ENCODE data around the gene CDK6. TPM values are rescaled to one million over a fixed set of nuclear protein-coding genes. Genes with fewer than 3 reads are reported as not detected.
A peak's percentile ranks its signal among the peaks of the same experiment; 100 is the strongest.

Gene CDK6
- total RNA-seq, 3 donors from 2014 or later, result 310 to 350 (median 347) TPM

GRCh38 chr7:92802406-92802805 is 34.0 kb downstream of the CDK6 start:
- no peaks in the 10 kb centered on the region for H3K9me3 Mint-ChIP-seq
- DNase-seq (no peak), ATAC-seq (no peak)
- H3K36me3 Mint-ChIP-seq (ENCODE audit: insufficient read depth), result peaks cover 33% of the 10 kb centered on the region
- no peaks in the 10 kb centered on the region for H3K27me3 Mint-ChIP-seq (ENCODE audit: low read depth)
- no peak overlapping the region for H3K4me3 Mint-ChIP-seq
- peaks cover 32% of the 10 kb centered on the region for H3K4me1 Mint-ChIP-seq (ENCODE audit: low read depth)

GRCh38 chr7:92799446-92800211 is 36.7 kb downstream of the CDK6 start:
- ATAC-seq (no peak), DNase-seq (no peak)
- H3K4me3 Mint-ChIP-seq, result no peak overlapping the region
- H3K9me3 Mint-ChIP-seq, result no peaks in the 10 kb centered on the region
- H3K4me1 Mint-ChIP-seq (ENCODE audit: low read depth), result peaks cover 27% of the 10 kb centered on the region
- peaks cover 24% of the 10 kb centered on the region for H3K36me3 Mint-ChIP-seq (ENCODE audit: insufficient read depth)
- no peaks in the 10 kb centered on the region for H3K27me3 Mint-ChIP-seq (ENCODE audit: low read depth)

GRCh38 chr7:92798517-92799249 is 37.7 kb downstream of the CDK6 start:
- H3K9me3 Mint-ChIP-seq, result no peaks in the 10 kb centered on the region

GRCh38 chr7:92797693-92798092 is 38.7 kb downstream of the CDK6 start:
- Mint-ChIP-seq H3K27me3 (ENCODE audit: low read depth) (no peaks in the 10 kb centered on the region), H3K4me1 (ENCODE audit: low read depth) (peaks cover 32% of the 10 kb centered on the region), H3K36me3 (ENCODE audit: insufficient read depth) (peaks cover 20% of the 10 kb centered on the region), H3K9me3 (no peaks in the 10 kb centered on the region), H3K4me3 (no peak overlapping the region)
- DNase-seq (no peak), ATAC-seq (peak; percentile 73 to 75)

More at GRCh38 chr7:92798517-92799249, 37.7 kb downstream of the CDK6 start:
- Mint-ChIP-seq H3K4me3 (no peak overlapping the region), H3K27me3 (ENCODE audit: low read depth) (no peaks in the 10 kb centered on the region), H3K4me1 (ENCODE audit: low read depth) (peaks cover 30% of the 10 kb centered on the region), H3K36me3 (ENCODE audit: insufficient read depth) (peaks cover 22% of the 10 kb centered on the region)
- DNase-seq, result no peak
- no peak for ATAC-seq

- no peak overlapping the region for H3K4me3 Mint-ChIP-seq
Measured at GRCh38 chr7:92797284-92797683, 39.1 kb downstream of the CDK6 start.

GRCh38 chr7:92794831-92795230 is 41.5 kb downstream of the CDK6 start:
- no peak for ATAC-seq
- H3K27me3 Mint-ChIP-seq (ENCODE audit: low read depth), result no peaks in the 10 kb centered on the region
- H3K4me1 Mint-ChIP-seq (ENCODE audit: low read depth), result peaks cover 51% of the 10 kb centered on the region
- H3K4me3 Mint-ChIP-seq, result no peak overlapping the region
- peaks cover 4% of the 10 kb centered on the region for H3K9me3 Mint-ChIP-seq
- DNase-seq, result no peak
- peaks cover 31% of the 10 kb centered on the region for H3K36me3 Mint-ChIP-seq (ENCODE audit: insufficient read depth)

More at GRCh38 chr7:92797284-92797683, 39.1 kb downstream of the CDK6 start:
- no peaks in the 10 kb centered on the region for H3K9me3 Mint-ChIP-seq
- H3K36me3 Mint-ChIP-seq (ENCODE audit: insufficient read depth), result peaks cover 19% of the 10 kb centered on the region
- no peaks in the 10 kb centered on the region for H3K27me3 Mint-ChIP-seq (ENCODE audit: low read depth)
- ATAC-seq (no peak), DNase-seq (no peak)
- peaks cover 33% of the 10 kb centered on the region for H3K4me1 Mint-ChIP-seq (ENCODE audit: low read depth)

- no peaks in the 10 kb centered on the region for H3K27me3 Mint-ChIP-seq (ENCODE audit: low read depth)
- H3K9me3 Mint-ChIP-seq, result peaks cover 8% of the 10 kb centered on the region
- ATAC-seq (no peak), DNase-seq (no peak)
- peaks cover 53% of the 10 kb centered on the region for H3K4me1 Mint-ChIP-seq (ENCODE audit: low read depth)
- peaks cover 33% of the 10 kb centered on the region for H3K36me3 Mint-ChIP-seq (ENCODE audit: insufficient read depth)
- no peak overlapping the region for H3K4me3 Mint-ChIP-seq
Measured at GRCh38 chr7:92794391-92794790, 42.0 kb downstream of the CDK6 start.

- H3K4me1 Mint-ChIP-seq (ENCODE audit: low read depth), result peaks cover 55% of the 10 kb centered on the region
- DNase-seq (no peak), ATAC-seq (no peak)
- H3K9me3 Mint-ChIP-seq, result peaks cover 14% of the 10 kb centered on the region
- H3K4me3 Mint-ChIP-seq, result no peak overlapping the region
- H3K36me3 Mint-ChIP-seq (ENCODE audit: insufficient read depth), result peaks cover 39% of the 10 kb centered on the region
- H3K27me3 Mint-ChIP-seq (ENCODE audit: low read depth), result no peaks in the 10 kb centered on the region
Measured at GRCh38 chr7:92793656-92794205, 42.6 kb downstream of the CDK6 start.

- no peak for DNase-seq
- no peak for ATAC-seq
- H3K9me3 Mint-ChIP-seq, result peaks cover 19% of the 10 kb centered on the region
- H3K4me1 Mint-ChIP-seq (ENCODE audit: low read depth), result peaks cover 59% of the 10 kb centered on the region
- H3K27me3 Mint-ChIP-seq (ENCODE audit: low read depth), result no peaks in the 10 kb centered on the region
- H3K4me3 Mint-ChIP-seq, result no peak overlapping the region
- H3K36me3 Mint-ChIP-seq (ENCODE audit: insufficient read depth), result peaks cover 41% of the 10 kb centered on the region
Measured at GRCh38 chr7:92790992-92791391, 45.4 kb downstream of the CDK6 start.

- no peaks in the 10 kb centered on the region for H3K27me3 Mint-ChIP-seq (ENCODE audit: low read depth)
- H3K4me3 Mint-ChIP-seq, result no peak overlapping the region
- peaks cover 47% of the 10 kb centered on the region for H3K36me3 Mint-ChIP-seq (ENCODE audit: insufficient read depth)
- peaks cover 59% of the 10 kb centered on the region for H3K4me1 Mint-ChIP-seq (ENCODE audit: low read depth)
- peaks cover 19% of the 10 kb centered on the region for H3K9me3 Mint-ChIP-seq
- ATAC-seq (no peak), DNase-seq (no peak)
Measured at GRCh38 chr7:92788559-92789183, 47.7 kb downstream of the CDK6 start.

- Mint-ChIP-seq H3K27me3 (ENCODE audit: low read depth) (no peaks in the 10 kb centered on the region), H3K4me3 (no peak overlapping the region), H3K9me3 (peaks cover 19% of the 10 kb centered on the region), H3K36me3 (ENCODE audit: insufficient read depth) (peaks cover 45% of the 10 kb centered on the region), H3K4me1 (ENCODE audit: low read depth) (peaks cover 58% of the 10 kb centered on the region)
- no peak for DNase-seq
- no peak for ATAC-seq
Measured at GRCh38 chr7:92785923-92786322, 50.5 kb downstream of the CDK6 start.

- Mint-ChIP-seq H3K9me3 (peaks cover 16% of the 10 kb centered on the region), H3K27me3 (ENCODE audit: low read depth) (no peaks in the 10 kb centered on the region), H3K36me3 (ENCODE audit: insufficient read depth) (peaks cover 37% of the 10 kb centered on the region), H3K4me1 (ENCODE audit: low read depth) (peaks cover 51% of the 10 kb centered on the region), H3K4me3 (no peak overlapping the region)
- DNase-seq (no peak), ATAC-seq (no peak)
Measured at GRCh38 chr7:92784935-92785334, 51.4 kb downstream of the CDK6 start.

- Mint-ChIP-seq H3K9me3 (peaks cover 3% of the 10 kb centered on the region), H3K4me1 (ENCODE audit: low read depth) (peaks cover 48% of the 10 kb centered on the region), H3K4me3 (no peak overlapping the region), H3K36me3 (ENCODE audit: insufficient read depth) (peaks cover 30% of the 10 kb centered on the region), H3K27me3 (ENCODE audit: low read depth) (no peaks in the 10 kb centered on the region)
- DNase-seq (no peak), ATAC-seq (peak in 1 of 2 donors; percentile 40)
Measured at GRCh38 chr7:92783260-92784201, 52.8 kb downstream of the CDK6 start.

Data from activated T-cell treated with anti-CD3 and anti-CD28 coated beads, Interleukin-2, amount 50 U/mL, for 4 hours (primary cell).